ENCODE results near the gene MAD1L1.

The MAD1L1 gene

DNA sequence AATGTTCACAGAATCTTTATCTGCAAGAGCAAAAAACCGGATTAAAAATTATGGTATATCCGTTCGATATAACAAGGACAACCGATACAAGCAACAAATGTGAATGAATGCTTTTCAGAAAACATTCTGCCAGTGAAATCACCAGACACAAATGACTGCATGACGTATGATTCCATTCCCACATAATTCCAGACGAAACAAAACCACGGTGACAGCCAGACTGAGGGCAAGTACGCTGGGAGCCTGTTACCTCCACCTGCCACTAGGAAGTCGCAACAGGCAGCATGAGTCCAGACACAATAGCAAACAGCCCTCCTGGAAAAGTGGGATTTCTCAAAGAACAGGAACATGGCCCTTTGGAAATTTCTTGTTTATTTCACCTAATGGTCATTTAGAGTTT is 41.7 kb downstream of the MAD1L1 start:
- TF ChIP-seq, protein P1, sequence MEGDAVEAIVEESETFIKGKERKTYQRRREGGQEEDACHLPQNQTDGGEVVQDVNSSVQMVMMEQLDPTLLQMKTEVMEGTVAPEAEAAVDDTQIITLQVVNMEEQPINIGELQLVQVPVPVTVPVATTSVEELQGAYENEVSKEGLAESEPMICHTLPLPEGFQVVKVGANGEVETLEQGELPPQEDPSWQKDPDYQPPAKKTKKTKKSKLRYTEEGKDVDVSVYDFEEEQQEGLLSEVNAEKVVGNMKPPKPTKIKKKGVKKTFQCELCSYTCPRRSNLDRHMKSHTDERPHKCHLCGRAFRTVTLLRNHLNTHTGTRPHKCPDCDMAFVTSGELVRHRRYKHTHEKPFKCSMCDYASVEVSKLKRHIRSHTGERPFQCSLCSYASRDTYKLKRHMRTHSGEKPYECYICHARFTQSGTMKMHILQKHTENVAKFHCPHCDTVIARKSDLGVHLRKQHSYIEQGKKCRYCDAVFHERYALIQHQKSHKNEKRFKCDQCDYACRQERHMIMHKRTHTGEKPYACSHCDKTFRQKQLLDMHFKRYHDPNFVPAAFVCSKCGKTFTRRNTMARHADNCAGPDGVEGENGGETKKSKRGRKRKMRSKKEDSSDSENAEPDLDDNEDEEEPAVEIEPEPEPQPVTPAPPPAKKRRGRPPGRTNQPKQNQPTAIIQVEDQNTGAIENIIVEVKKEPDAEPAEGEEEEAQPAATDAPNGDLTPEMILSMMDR (conservative IDR thresholded peaks at IDR 0.05), result no peak
- no peak for TF ChIP-seq ZFX (IDR thresholded peaks at IDR 0.05)

DNA sequence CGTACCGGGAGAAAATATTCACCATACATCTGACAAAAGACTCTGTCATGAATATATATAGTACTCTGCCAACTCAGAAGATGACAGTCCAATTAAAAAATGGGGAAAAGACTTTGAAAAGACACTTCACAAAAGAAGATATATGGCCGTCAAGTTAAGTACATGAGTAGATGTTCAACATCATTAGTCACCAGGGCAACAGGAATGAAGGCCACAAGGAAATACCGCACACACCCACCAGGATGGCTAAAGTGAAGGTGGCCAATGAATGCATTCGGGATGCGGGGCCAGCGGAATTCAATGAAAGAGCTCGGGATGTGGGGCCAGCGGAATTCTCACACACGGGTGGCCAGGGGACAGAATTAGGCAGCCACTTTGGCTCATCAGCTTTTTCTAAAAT is 42.2 kb downstream of the MAD1L1 start:
- H3K27ac ChIP-seq, result no peak overlapping the region
- TF ChIP-seq ZFX (IDR thresholded peaks at IDR 0.05), result no peak
- TF ChIP-seq, protein P1 (conservative IDR thresholded peaks at IDR 0.05), result no peak

More for the DNA sequence above, 41.7 kb downstream of the MAD1L1 start:
- H3K27ac ChIP-seq, result no peak overlapping the region

DNA sequence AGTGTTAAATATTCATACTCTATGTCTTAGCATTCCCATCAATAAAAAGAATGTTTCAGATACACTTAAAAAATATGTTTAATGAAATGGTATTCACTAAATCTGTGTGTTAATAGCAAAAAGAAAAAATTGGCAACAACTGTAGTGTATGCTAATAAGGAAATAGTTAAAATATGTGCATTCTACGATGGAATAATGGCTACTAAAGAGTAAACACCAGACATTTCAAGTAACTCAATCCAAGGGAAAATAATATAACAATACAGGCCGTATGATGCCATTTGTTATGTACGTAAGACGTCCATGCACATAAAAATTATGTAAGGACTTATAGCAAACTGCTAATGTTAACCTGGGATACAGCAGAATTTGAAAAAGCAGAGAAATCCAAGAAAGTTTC is 46.6 kb downstream of the MAD1L1 start:
- no peak overlapping the region for H3K27ac ChIP-seq
- TF ChIP-seq, protein P1 (conservative IDR thresholded peaks at IDR 0.05), result no peak
- TF ChIP-seq ZFX (IDR thresholded peaks at IDR 0.05), result no peak

DNA sequence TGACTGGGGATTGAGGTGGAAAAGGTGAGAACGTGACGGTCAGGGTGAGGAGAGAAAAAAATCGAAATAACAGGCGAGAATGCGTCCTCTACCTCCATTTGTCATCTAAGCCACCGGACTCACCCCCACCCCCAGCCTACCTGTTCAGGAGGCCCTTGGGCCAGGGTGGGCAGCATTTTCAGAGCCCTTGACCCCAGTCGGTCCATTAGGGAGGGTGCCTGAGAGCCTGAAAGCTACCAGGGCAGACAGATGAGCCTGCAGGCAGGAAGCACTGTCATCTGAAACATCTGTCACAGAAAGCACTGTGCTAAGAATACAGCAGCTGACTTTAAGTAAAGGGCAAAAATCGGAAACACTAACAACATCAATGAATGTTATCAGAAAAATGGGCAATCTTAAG is 47.0 kb downstream of the MAD1L1 start:
- H3K27ac ChIP-seq, result no peak overlapping the region
- TF ChIP-seq ZFX (IDR thresholded peaks at IDR 0.05), result no peak
- TF ChIP-seq, protein P1 (conservative IDR thresholded peaks at IDR 0.05), result no peak

DNA sequence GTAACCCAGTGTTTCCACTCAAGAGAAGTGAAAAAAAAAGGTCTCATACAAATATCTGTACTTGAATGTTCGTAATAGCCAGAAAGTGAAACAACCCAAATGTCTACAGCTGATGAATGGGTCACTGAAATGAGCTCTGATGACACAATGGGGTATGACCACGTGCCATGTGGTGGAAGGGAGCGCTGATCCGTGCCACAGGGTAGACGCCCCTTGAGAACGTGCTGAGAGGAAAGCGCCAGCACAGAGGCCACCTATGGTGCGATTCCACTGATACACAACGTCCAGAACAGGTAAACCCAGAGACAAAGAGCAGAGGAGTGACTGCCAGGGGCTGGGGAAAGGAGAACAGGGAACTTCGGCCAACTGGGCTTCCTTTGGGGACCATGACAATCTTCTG is 50.3 kb downstream of the MAD1L1 start:
- no peak for TF ChIP-seq ZFX (IDR thresholded peaks at IDR 0.05)
- TF ChIP-seq, protein P1 (conservative IDR thresholded peaks at IDR 0.05), result no peak
- no peak overlapping the region for H3K27ac ChIP-seq

DNA sequence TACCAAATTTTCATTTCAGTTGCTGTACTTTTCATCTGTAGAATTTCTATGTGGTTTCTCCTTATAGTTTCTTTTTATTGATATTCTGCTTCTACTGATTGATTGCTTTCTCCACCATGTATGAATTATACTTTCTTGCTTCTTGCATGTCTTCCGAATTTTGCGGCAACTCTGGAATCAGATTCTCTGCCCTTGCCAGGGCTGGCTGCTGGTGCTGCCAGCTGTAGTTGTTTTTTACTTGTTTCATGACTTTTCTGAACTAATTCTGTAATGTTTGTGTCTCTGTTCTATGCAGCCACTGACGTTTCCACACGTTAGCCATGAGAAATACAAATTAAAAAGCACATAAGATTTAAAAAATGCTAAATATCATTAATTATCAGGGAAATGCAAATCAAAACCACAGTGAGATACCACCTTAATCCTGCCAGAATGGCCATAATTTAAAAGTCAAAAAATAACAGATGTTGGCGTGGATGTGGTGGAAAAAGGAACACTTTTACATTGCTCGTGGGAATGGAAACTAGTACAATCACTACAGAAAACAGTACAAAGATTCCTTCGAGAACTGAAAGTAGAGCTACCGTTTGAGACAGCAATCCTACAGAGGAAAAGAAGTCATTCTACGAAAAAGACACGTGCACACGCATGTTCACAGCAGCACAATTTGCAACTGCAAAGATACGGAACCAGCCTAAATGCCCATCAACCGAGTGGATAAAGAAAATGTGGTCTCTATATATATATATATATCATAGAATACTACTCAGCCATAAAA is 51.5 kb downstream of the MAD1L1 start:
- H3K27ac ChIP-seq, result no peak overlapping the region
- TF ChIP-seq, protein P1 (conservative IDR thresholded peaks at IDR 0.05), result no peak
- no peak for TF ChIP-seq ZFX (IDR thresholded peaks at IDR 0.05)

DNA sequence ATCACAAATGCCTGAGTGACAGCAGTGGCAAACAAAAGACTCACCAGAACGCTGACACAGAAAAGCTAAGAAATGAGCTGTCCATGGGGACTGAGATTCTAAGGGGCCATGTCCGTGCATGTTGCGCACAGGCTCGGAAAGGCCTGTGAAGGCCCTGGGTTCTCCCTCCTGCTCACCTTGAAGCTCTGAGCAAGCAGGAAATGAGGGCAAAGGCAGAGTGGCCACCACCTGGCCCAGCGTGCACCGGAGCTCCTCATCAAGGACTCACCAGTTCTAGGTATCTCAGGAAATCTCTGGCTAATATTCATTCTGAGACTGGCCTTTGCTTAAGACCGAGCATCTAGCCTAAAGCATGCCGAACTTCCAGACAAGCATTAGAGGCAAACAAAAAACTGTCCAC is 52.7 kb downstream of the MAD1L1 start:
- H3K27ac ChIP-seq, result no peak overlapping the region
- TF ChIP-seq, protein P1 (conservative IDR thresholded peaks at IDR 0.05), result no peak
- no peak for TF ChIP-seq ZFX (IDR thresholded peaks at IDR 0.05)

All from C4-2B (cell line).